CD4-positive, CD25-positive, alpha-beta regulatory T cell (primary cell): ENCODE data around the gene JUP. TPM values are rescaled to one million over a fixed set of nuclear protein-coding genes. Genes with fewer than 3 reads are reported as not detected.
"Not testable (repeated sequence)": the region's sequence is repeated elsewhere in the genome, so short reads cannot be mapped to it uniquely, and the experiment has no call there.

Experiments used
- ATAC-seq, 2 donors: fragments of 150-1000 bp; cut with Tn5 transposase; one replicate each; pipeline ENCODE4 v1.10.0; 2021; ENCODE audit warnings: low read depth in 2 of 2, moderate number of reproducible peaks in 2 of 2, moderate library complexity in 1 of 2
- DNase-seq, 3 donors: peaks; one replicate each; pipeline versions ENCODE4 v3.0.0 to v3.0.0-alpha.2; 2012 to 2022; ENCODE audit warnings: mixed read lengths in 1 of 3
- H3K27ac ChIP-seq: one replicate; pipeline ENCODE4 v1.7.0; 2013; ENCODE audit warnings: mild to moderate bottlenecking, low read length; ENCODE audit not compliant: insufficient read depth, poor library complexity, severe bottlenecking
- H3K27me3 ChIP-seq: one replicate; pipeline ENCODE4 v1.7.0; 2013; ENCODE audit warnings: low read length; ENCODE audit not compliant: control insufficient read depth, insufficient read depth
- H3K36me3 ChIP-seq: one replicate; pipeline ENCODE4 v1.7.0; 2013; ENCODE audit warnings: mild to moderate bottlenecking, low read length, moderate library complexity; ENCODE audit not compliant: control insufficient read depth, insufficient read depth
- H3K4me1 ChIP-seq: 2 replicates; pipeline ENCODE4 v1.7.0; 2013; ENCODE audit warnings: mild to moderate bottlenecking, low read length; ENCODE audit not compliant: insufficient read depth, control insufficient read depth, poor library complexity, severe bottlenecking
- H3K4me3 ChIP-seq: one replicate; pipeline ENCODE4 v1.7.0; 2013; ENCODE audit warnings: low read depth, mild to moderate bottlenecking, low read length, moderate library complexity
- H3K9me3 ChIP-seq, 2 experiments: 1 replicate in 1 of 2; 2 replicates in 1 of 2; pipeline ENCODE4 v1.7.0; 2013; ENCODE audit warnings: low read length in 2 of 2, mild to moderate bottlenecking in 1 of 2, moderate library complexity in 1 of 2; ENCODE audit not compliant: control insufficient read depth in 2 of 2
- H3K27ac Mint-ChIP-seq, 3 donors: one replicate each; pipeline ENCODE4 v1.8.0; 2020 to 2022; ENCODE audit warnings: mild to moderate bottlenecking in 3 of 3, mixed read lengths in 3 of 3, moderate library complexity in 2 of 3
- H3K27me3 Mint-ChIP-seq: one replicate; pipeline ENCODE4 v1.8.0; 2022; ENCODE audit warnings: mild to moderate bottlenecking, mixed read lengths
- H3K36me3 Mint-ChIP-seq: one replicate; pipeline ENCODE4 v1.8.0; 2020; ENCODE audit warnings: mixed read lengths
- H3K4me1 Mint-ChIP-seq, 4 donors: one replicate each; pipeline ENCODE4 v1.8.0; 2020 to 2022; ENCODE audit warnings: mixed read lengths in 4 of 4, mild to moderate bottlenecking in 1 of 4
- H3K4me3 Mint-ChIP-seq, 4 donors: one replicate each; pipeline ENCODE4 v1.8.0; 2020 to 2022; ENCODE audit warnings: mild to moderate bottlenecking in 4 of 4, mixed read lengths in 4 of 4, moderate library complexity in 3 of 4
- H3K9me3 Mint-ChIP-seq, 7 donors: one replicate each; pipeline ENCODE4 v1.8.0; 2020 to 2022; ENCODE audit warnings: mixed read lengths in 7 of 7, mild to moderate bottlenecking in 3 of 7, moderate library complexity in 2 of 7
- polyA plus RNA-seq, 4 donors: library from polyadenylated mRNA; unstranded; fragments of 300-500 nt; fragmentation: Illumina TruSeq; gene quantifications; one replicate each; pipeline ENCODE4 v1.2.3, GENCODE V29; 2021
- total RNA-seq: library from RNA; stranded (reverse); gene quantifications from one replicate; pipeline ENCODE4 v1.2.3, GENCODE V29; 2022

The JUP gene
- total RNA-seq (1.3 TPM), polyA plus RNA-seq (under 1 TPM in 2 of 4 donors, not detected in 2; 0.32 to 0.33 TPM)

DNA sequence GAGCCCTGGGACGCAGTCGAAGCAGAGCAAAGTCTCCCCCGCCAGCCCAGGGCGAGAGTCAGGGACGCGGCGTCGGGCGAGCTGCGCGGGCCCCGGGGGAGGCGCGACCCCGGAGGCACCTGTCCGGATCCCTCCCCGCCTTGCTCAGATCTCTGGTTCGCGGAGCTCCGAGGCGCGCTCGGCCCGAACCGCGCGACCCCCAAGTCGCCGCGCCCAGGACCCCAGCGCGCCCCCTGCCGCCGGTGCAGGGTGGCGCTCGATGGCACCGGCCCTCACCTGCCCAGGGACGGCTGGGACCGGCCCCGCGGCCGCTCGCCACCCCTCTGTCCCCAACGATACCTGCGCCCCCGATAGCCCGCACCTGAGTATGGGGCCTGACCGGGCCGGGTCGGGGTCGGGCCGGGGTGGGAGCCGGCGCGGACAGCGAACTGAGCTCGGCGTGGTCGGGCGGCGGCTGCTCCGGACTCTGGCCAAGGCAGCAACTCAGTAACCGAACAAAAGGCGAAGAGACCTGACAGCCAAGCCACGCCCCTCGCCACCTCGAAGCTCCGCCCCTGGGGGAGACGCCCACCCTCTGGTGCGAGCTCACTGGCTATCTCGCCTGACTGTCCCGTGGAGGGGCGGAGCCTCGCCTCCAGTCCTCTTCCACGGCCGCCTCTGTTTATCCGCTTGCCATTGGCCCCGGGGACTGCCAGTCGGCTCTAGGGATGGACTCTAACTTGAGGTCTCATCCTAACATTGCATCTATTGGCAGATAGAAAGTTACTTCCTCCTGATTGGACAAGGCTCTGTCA lies at the start of gene JUP:
TSS of gene JUP (minus strand) at position 485 of the 794 bp plus-strand sequence. CDS start 14,857 bp downstream, outside the sequence.
- H3K36me3 Mint-ChIP-seq = no peaks in the 10 kb centered on the region
- Histone ChIP-seq H3K27me3 (peaks cover 8% of the 10 kb centered on the region), H3K36me3 (no peaks in the 10 kb centered on the region), H3K9me3 (no peaks in the 10 kb centered on the region), H3K4me3 (no peak within 1 kb of the TSS), H3K4me1 (peaks cover 16% of the 10 kb centered on the region), H3K27ac (no peak within 1 kb of the TSS)
- peak within 1 kb of the TSS in 1 of 3 donors; percentile 38 for H3K27ac Mint-ChIP-seq
- H3K27me3 Mint-ChIP-seq = peaks cover 39% of the 10 kb centered on the region
- ATAC-seq = peak; percentile 84 to 85
- peak within 1 kb of the TSS; percentile 72 to 86 (median 79) for H3K4me3 Mint-ChIP-seq
- H3K9me3 Mint-ChIP-seq = peaks cover 0 to 3% (median 0%) of the 10 kb centered on the region in 7 donors
- peaks cover 0 to 34% (median 5%) of the 10 kb centered on the region in 4 donors for H3K4me1 Mint-ChIP-seq
- peak; percentile 74 to 87 (median 81) for DNase-seq

DNA sequence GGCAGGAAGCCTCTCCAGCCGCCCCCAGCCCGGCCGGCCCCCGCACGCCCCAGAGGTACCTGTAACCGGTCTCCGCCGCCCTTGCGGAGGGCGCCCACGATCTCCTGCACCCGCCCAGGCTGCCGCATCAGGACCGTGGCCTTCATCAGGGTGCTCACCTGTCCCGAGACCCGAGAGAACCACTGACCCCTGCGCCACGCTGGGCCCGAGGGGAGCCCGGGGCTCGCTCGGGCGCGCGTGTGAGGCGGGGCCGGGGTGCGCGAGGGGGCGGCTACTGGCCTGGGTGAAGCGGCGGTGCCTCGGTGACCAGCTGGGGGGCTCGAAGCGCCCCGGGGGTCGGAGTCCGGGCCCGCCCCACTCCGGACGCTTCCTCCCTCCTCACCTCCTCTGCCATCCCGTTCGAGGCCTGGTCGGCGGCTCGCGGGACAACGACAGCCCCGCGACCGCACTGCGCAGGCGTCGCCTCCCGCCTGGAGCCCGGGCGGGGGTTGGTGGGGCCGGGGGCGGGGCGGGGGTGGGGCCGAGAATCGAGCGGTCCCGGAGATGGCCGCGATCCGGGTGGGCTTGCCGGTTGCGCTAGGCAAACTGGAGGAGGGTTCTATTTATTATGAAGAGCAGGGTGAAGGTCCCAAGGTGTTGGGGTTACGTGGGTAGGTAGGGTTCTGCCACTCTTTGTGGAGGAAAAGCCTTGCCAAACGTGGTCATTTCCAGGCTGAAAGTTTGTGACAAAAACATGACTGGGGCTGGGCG lies 49.5 kb upstream of the JUP start, which contains the start of gene NT5C3B:
TSS of gene NT5C3B (minus strand) at position 433 of the 750 bp plus-strand sequence. CDS start at position 394, 39 bp downstream.
- Mint-ChIP-seq H3K9me3 (no peaks in the 10 kb centered on the region), H3K27ac (peak within 1 kb of the TSS; percentile 70 to 88 (median 84)), H3K4me3 (peak within 1 kb of the TSS; percentile 87 to 91 (median 89)), H3K27me3 (peaks cover 16% of the 10 kb centered on the region), H3K4me1 (peaks cover 8 to 26% (median 9%) of the 10 kb centered on the region in 4 donors), H3K36me3 (peaks cover 8% of the 10 kb centered on the region)
- peak; percentile 63 to 78 for ATAC-seq
- Histone ChIP-seq H3K27ac (no peak within 1 kb of the TSS), H3K36me3 (no peaks in the 10 kb centered on the region), H3K4me1 (peaks cover 12% of the 10 kb centered on the region), H3K4me3 (peak within 1 kb of the TSS; percentile 57), H3K27me3 (peaks cover 3% of the 10 kb centered on the region), H3K9me3 (no peaks in the 10 kb centered on the region)
- DNase-seq = peak; percentile 25 to 50 (median 29)

DNA sequence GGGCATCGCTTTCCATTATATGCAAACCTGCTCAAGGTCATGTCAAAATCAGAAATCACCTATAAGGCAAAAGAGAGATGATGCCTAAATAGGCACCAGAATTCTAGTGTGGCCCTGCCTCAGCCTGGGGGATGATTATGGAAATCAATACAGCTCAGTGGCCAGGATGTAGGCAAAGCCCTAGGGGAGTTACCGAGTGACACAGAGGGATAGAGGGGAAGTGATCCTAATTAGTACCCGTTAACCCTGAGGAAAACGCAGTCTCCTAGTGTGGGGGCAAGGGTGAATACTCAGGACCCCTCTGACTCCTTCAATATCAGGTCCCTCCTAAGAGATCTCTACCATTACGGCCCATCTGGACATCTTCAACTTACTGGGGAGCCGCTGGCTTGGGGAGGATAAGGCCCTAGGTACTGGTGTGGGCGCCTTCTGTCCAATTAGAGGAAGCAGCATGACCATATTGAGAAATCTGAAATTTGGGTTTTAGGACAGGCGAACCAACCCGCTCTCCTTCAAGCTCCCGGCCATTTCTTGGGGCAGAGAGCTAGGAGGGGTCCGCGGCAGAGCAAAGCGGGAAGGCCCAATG lies 48.8 kb upstream of the JUP start:
- H3K4me3 Mint-ChIP-seq = peak overlapping the region; percentile 87 to 91 (median 89)
- H3K36me3 ChIP-seq = peaks cover 5% of the 10 kb centered on the region
- ATAC-seq = no peak
- H3K4me3 ChIP-seq = peak overlapping the region; percentile 44
- H3K9me3 ChIP-seq = no peaks in the 10 kb centered on the region
- peaks cover 12% of the 10 kb centered on the region for H3K4me1 ChIP-seq
- H3K9me3 Mint-ChIP-seq = no peaks in the 10 kb centered on the region
- peaks cover 3% of the 10 kb centered on the region for H3K27me3 ChIP-seq
- H3K27me3 Mint-ChIP-seq = peaks cover 16% of the 10 kb centered on the region
- H3K36me3 Mint-ChIP-seq = peaks cover 13% of the 10 kb centered on the region
- no peak for DNase-seq
- H3K27ac ChIP-seq = no peak overlapping the region
- H3K4me1 Mint-ChIP-seq = peaks cover 8 to 26% (median 9%) of the 10 kb centered on the region in 4 donors
- H3K27ac Mint-ChIP-seq = peak overlapping the region; percentile 70 to 88 (median 75)

DNA sequence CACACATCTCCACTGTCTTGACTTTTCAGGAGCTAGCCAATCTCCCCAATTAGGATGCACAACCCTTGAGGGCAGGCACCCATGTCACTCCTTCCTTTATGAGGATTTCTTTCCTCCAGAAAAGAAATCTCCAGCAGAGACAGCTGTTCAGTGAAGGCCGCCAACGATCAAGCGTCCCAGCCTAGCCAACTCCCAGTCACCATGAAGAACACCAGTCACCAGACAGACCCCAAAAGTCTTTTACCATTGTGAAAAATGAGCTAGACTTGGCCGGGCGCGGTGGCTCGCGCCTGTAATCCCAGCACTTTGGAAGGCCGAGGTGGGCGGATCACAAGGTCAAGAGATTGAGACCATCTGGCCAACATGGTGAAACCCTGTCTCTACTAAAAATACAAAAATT lies 43.5 kb upstream of the JUP start:
- H3K4me3 Mint-ChIP-seq, H3K4me3 ChIP-seq, H3K9me3 Mint-ChIP-seq, H3K27me3 ChIP-seq, H3K36me3 ChIP-seq, H3K27ac ChIP-seq, H3K9me3 ChIP-seq, ATAC-seq, H3K27me3 Mint-ChIP-seq, H3K4me1 ChIP-seq, DNase-seq, H3K27ac Mint-ChIP-seq: not testable (repeated sequence)
- peaks cover 13% of the 10 kb centered on the region for H3K36me3 Mint-ChIP-seq
- H3K4me1 Mint-ChIP-seq = peaks cover 5 to 13% (median 5%) of the 10 kb centered on the region in 4 donors

DNA sequence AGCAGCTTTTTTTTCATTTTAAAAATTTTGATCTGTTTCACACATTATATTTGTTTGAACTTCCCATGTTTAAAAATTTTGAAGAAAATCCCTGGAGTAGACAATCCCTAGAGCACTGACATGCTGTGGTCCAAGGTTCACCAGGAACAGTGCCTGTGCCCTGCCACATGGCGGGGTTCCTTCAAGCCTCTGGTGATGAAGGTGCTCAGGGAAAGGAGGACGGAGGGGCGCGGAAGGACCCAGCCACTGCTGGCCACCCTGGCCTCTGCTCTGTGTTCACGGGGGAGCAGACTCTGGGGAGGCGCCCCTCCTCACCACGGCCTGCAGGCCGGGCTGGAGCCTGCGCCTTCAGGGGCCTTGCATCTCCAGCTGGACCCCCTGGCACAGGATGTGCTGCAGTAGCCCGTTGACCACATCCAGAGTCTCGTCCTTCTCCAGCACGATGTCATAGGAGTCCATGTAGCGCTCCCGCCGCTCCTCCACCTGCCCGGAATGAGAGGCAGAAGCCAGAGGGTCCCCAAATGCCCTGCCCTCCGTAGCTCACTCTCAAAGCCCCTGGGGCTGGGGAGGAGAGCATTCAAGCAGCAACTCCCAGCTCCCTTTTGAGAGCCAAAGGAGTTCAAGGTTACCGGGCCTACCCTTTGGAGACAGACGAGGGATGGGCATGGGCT lies 38.8 kb upstream of the JUP start:
- Mint-ChIP-seq H3K36me3 (peaks cover under 1% of the 10 kb centered on the region), H3K4me1 (no peaks in the 10 kb centered on the region), H3K9me3 (no peaks in the 10 kb centered on the region), H3K27me3 (no peaks in the 10 kb centered on the region), H3K27ac (peak overlapping the region in 1 of 3 donors; percentile 76), H3K4me3 (no peak overlapping the region)
- H3K27me3 ChIP-seq = no peaks in the 10 kb centered on the region
- no peak for DNase-seq
- H3K9me3 ChIP-seq = no peaks in the 10 kb centered on the region
- peaks cover 2% of the 10 kb centered on the region for H3K36me3 ChIP-seq
- no peak for ATAC-seq
- H3K27ac ChIP-seq = no peak overlapping the region
- H3K4me1 ChIP-seq = no peaks in the 10 kb centered on the region
- no peak overlapping the region for H3K4me3 ChIP-seq

DNA sequence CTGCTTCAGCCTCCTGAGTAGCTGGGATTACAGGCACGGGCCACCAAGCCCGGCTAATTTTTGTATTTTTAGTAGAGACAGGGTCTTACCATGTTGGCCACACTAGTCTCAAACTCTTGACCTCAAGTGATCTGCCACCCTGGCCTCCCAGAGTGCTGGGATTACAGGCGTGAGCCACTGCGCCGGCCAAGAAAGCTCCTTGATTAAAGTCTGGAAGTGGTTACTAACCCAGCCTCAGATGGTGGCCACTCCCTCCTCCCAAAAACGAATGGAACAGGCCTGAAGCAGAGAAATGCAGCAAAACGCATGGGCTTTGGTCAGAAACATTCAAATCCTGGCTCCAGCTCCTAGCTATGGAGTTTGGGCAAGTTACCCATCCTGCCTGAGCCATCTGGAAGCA lies 37.6 kb upstream of the JUP start:
- ATAC-seq = no peak
- Histone ChIP-seq H3K9me3 (no peaks in the 10 kb centered on the region), H3K4me3 (no peak overlapping the region), H3K36me3 (peaks cover 2% of the 10 kb centered on the region), H3K27me3 (no peaks in the 10 kb centered on the region), H3K4me1 (no peaks in the 10 kb centered on the region), H3K27ac (no peak overlapping the region)
- no peaks in the 10 kb centered on the region for H3K4me1 Mint-ChIP-seq
- H3K27me3 Mint-ChIP-seq = no peaks in the 10 kb centered on the region
- no peaks in the 10 kb centered on the region for H3K36me3 Mint-ChIP-seq
- no peaks in the 10 kb centered on the region for H3K9me3 Mint-ChIP-seq
- H3K27ac Mint-ChIP-seq = no peak overlapping the region
- no peak for DNase-seq
- no peak overlapping the region for H3K4me3 Mint-ChIP-seq

DNA sequence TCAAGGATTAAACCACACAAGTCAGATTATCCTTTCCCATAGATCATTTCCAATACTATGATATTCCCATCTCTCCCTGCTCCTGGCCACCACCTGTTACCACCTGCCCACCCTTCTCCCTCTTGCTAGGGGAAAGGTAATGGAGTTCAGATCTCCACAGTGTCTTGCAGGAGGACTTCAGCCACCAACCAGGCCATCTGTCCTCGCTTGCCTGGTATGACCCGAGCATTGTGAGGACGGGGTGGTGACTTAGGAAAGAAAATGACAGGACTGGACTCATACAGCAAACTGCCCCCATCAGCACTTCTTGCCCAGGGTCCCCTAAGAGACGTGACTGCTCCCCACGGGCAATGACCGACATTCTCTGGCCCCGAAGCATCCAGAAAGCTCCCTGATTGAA lies 37.1 kb upstream of the JUP start:
- Mint-ChIP-seq H3K27me3 (no peaks in the 10 kb centered on the region), H3K27ac (no peak overlapping the region), H3K36me3 (no peaks in the 10 kb centered on the region), H3K4me3 (no peak overlapping the region), H3K4me1 (no peaks in the 10 kb centered on the region), H3K9me3 (no peaks in the 10 kb centered on the region)
- Histone ChIP-seq H3K4me1 (no peaks in the 10 kb centered on the region), H3K9me3 (no peaks in the 10 kb centered on the region), H3K36me3 (peaks cover 2% of the 10 kb centered on the region), H3K4me3 (no peak overlapping the region), H3K27me3 (no peaks in the 10 kb centered on the region), H3K27ac (no peak overlapping the region)
- DNase-seq (no peak), ATAC-seq (no peak)
